ENCODE results near the gene SLX9.
A peak's percentile ranks its signal among the peaks of the same experiment; 100 is the strongest.

Gene SLX9

GRCh38 chr21:44947930-44948331 is 8.1 kb downstream of the SLX9 start:
- no peak for DNase-seq

GRCh38 chr21:44948426-44949120 is 8.7 kb downstream of the SLX9 start:
- no peak for DNase-seq

DNA sequence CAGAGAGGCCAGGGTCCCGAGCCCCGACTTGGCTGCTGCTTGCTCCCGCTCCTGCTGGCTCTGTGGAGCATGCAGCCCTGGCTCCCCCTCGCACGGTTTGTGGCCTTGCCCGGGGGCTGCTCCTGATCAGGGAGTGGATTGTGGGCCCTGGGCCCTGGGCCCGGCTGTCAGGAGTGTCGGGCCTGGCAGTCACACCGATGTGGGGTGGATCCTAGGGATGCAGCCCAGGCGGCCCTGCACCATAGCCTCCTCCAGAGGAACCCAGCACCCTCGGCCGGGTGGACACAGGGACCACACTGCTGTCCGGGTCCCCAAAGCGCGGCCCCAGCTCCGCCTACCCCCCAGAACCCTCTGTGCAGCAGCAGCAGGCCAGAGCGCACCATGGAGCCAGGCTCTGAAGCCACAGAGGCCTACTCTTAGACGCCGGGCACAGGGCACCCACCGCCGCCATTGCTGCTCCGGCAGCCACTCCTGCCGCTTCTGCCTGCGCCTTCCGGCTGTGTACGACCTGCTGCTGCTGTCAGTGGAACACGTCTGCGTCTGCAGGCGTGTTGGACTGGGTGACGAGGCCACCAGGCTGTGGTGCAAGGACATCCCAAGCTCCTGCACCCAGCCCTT is 9.4 kb downstream of the SLX9 start:
- DNase-seq, result no peak

DNA sequence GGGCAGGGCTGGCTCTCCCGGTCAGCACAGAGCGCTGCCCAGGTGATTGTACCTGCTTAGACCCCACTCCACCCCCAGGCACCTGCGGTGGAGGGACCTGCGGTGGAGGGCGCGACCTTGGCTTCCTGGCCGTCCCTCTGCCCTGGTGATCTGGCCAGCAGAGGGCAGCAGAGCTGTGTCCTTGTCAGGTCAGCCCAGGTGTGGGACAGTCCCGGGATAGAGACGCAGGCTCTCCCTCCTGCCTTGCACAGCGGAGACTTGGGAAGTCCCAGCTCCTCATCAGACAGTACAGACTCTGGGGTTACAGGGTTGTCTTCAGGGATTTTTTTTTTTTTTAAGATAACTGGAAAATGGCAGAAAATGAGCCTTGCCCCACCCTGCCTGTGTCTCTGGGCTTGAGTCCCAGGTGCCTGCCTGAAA is 10.0 kb downstream of the SLX9 start:
- peak; percentile 65 for DNase-seq

DNA sequence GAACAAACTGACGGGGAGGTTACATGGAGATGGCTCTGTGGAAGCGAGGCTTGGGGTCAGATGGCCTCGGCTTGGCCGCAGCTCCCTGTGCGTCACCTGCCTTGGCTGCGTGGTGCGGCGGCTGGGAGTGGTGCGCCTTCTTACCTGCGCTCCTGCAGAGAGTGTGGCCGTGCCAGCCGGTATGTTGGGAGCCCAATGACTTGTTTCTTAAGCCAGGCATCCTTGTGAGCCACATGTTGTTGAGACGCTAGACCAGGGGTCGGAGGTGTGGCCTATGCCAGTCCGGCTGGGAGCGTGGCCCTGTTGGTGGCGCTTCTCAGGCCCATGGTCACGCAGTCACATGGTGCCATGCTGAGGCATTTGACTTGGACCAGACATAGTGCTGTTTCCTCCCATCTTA is 10.5 kb downstream of the SLX9 start:
- DNase-seq, result no peak

GRCh38 chr21:44951186-44951915 is 11.5 kb downstream of the SLX9 start:
- DNase-seq, result no peak

DNA sequence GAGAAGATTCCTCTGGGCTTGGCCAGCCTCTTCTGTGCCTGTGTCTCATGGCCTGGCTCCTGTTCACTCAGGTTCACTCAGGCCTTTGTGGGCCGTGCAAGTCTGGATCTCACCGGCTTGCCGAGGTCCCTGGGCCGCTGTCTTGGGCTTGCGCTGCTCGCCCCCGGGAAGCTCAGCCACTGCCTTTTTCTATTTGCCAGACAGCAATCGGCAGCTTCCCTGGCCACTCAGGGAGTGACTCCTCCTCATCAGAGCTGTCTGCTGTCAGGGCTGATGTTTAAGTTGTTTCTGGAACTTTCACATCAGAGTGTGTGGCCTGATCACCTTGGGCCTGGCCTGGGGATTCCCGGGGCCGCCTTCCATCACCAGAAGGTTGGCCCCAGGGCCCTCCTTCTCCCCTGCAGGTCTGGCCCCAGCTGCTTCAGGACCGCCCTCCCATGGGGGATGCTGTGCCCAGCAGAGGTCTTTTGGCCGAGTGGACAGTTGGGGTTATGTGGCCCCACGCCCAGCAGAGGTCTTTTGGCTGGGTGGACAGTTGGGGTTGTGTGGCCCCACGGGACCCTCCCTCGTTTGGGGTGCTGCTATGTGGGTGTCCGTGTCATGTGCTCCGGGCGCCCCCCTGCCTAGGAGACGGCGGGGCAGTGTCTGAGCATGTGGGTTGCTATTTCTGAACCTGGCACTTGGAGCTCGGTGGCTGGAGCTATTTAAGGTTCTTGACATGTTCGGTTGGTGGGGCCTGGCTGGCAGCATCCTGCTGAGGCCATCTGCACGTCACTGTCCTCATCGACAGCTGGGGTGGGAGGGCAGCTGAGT is 12.5 kb downstream of the SLX9 start:
- no peak for DNase-seq

DNA sequence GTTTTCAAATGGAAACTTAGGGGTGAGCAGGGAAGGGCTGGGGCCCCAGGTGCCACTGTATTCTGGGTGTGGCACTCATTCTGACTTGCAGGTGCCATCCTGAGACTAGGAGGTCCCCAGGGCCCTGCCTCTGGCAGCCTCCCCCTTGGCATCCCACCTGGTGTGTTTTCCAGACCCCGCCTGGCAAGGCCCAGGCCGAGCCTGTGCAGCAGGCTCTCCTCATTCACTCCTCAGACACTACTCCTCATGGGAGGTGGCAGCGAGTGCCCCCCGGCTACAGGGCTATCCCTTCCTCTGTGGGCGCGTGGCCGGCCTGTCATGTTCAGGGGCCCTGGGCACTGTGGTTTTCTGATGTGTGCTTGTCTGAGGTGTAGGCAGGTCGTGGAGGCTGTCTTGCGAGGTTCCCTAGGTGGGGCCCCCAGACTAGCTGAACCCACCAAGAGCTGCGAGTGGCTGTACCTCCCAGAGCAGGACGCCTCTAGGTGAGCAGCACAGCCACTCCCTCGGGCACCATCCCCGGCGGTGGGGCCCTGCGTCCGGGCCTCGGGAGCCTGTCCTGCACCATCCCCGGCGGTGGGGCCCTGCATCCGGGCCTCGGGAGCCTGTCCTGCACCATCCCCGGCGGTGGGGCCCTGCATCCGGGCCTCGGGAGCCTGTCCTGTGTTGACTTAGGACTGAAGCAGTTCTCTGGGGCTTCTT is 13.2 kb downstream of the SLX9 start:
- DNase-seq, result no peak

GRCh38 chr21:44953628-44954021 is 13.8 kb downstream of the SLX9 start:
- no peak for DNase-seq

DNA sequence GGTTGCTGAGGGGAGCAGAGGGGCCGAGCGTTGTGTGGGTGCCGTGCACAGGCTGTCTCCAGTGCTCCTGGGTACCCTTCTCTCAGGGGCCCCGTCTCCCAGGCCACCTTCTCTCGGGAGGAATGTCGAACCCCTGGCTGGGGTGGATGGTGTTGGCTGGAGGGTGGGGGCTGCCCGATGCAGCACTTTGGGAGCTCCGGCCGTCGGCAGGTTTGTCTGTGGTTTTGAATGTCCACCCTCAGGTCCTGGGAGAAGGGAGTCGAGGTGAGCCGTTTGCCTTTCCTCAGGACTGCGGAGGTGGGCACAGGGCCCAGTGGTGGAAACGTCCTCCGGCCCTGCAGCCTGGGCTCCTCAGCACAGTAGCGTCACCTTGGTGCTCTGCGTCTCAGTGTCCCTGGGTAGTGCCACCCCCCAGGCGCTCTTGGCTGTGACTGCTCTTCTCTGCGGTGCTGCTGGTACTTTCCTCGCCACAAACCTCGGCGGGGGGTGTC is 14.5 kb downstream of the SLX9 start:
- DNase-seq, result no peak

GRCh38 chr21:44955141-44955797 is 15.4 kb downstream of the SLX9 start:
- peak; percentile 31 for DNase-seq

GRCh38 chr21:44955798-44956175 is 16.0 kb downstream of the SLX9 start:
- DNase-seq, result no peak

DNA sequence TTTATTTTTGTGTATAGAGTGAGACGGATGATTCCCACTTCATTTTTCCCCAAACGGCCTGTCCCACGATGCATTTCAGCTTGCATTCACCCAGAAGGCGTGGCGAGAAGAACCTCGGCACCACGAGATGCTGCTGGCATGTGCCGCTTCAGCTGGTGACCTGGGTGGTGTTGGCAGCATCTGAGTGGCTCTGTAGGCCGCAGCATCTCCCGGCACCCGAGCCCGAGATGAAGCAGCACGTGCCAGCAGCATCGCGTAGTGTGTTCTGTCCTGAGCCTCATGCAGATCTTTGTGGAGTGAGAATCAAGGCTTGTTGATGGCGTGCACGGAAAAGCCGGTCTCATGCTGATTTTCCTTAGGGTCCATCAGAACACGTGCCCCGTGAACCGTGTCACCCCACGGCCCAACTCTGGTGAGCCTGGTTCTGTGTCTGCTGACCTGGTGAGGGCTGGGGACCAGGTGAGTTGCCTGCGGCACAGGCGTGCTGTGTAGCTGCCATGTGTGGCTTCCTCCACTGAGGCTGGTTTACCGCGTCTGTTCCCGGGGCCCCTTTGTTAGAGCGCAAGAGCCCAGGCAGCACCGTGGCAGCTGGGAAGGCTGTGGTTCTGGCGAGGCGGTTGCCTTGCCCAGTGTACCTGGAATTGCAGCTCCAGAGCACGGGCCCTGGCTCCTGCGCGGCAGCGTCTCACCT is 16.7 kb downstream of the SLX9 start:
- DNase-seq, result no peak

DNA sequence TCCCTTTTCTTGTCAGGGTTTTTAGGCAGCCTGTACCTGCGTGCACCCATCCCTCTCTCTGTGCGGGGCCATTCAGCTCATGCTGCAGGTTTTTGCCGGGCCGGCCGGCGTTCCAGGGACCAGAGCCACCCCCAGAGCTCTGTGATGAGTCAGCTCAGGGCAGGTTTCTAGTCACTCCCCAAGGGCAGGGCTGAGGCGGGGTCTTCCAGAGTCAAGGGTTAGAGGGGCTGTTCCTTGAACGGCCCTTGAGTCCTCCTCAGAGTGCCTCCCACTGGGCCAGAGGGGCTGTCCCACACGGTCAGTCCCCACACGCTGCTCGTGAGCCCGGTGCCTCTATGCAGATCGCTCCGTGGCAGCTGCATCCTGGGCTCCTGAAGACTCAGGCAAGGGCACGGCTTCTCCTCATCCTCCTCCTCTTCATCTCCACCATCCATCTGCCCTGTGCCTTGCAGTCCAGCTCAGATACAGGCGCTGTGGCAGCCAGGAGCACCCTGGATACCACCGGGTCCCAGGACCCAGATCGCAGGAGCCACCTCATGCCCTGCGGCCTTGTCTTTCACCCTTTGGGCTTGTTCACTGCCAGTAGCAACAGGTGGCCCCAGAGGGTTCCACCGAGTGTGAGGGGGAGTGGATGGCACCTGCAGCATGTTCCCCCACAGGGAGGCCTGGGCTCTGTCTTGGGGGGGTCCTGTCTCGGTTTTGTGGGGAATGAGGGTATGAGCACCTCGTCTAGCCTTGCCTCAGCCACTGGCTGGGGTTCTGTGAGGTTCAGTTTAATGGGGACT is 17.4 kb downstream of the SLX9 start:
- DNase-seq, result no peak

DNA sequence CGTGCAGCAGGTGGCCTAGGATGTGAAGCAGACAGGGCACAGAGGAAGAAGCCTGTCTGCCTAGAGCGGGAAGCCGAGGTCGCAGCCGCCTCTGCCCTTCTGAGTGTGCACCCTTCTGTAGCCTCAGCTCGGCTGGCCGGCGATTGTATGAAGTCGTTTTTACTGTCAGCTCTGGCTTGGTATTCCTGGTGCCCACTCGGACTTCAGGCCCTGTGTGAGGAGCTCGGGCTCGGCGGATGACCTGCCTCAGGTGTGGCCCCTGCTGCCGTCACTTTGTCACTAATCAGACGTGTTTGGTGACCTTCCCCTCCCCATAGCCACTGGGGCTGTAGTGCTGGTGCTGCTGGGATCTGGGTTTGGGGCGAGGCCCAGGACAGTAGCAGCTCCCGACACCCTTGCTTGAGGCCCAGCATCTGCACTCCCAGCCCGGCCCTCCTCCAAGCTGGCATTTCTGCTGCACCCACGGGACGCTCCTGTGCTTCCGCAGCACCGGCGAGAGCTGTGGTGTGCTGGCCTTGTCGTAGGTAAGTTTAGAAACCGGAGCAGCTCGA is 18.1 kb downstream of the SLX9 start:
- DNase-seq, result no peak

DNA sequence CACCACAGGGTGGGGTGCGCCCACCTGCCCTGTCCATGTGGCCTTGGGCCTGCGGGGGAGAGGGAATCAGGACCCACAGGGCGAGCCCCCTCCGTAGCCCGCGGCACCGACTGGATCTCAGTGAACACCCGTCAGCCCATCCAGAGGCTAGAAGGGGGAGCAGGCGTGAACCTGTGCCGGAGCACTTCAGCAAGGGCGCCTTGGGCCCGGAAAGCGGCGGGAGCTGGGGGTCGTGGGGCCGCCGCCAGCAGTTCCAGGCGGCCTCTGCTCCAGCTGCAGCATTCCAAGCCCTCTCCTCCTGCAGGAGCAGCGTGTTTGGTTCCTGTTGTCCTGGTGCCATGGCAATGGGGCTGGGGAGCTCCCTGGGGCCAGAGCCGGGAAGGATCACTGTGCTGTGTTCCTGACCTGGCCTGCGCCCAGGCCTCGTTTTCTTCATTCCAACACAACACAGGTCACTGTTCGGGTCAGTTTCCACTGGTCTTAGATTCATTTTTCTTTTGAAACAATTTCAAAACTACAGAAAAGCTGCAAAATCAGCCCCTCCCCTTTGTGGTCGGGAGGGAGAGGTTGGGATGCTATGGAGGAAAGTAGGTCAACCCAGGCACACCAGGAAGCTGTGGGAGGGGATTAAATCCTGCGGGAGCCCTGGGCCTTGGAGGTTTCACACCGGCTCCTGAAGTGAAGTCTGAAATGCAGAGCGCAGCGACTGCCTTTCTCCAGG is 18.8 kb downstream of the SLX9 start:
- DNase-seq, result peak; percentile 76

DNA sequence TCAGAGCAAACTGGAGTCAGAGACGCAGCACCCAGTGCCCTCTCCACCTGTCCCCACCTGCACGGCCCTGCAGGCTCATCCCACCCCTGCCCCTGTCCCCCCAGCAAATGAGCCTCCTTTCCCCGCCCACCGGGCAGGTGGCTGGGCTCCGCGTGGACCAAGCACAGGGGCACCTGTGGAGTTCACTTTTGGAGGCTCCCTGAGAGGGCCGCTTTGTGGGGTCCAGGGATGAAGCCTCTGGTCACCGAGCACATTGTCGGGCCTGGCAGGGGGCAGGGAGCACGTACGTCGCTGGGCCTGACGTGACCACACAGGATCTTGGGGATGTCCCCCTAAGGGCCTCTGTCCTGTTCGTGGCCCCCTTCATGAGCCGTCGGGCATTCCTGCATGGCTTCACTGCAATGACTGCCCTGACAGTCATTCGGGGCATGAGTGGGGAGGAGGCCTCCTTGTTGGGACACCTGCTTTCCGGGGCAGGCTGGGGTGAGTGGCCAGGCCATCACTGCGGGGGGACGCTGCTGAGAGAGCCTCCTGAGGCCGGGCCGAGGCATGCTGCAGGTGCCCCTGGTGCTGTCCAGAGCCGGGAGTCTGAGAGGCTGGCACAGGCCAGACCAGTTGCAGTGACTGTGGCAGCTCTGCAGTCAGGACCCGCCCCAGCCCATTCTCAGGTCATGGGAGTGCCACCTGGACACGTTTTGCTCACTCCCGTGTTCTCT is 19.7 kb downstream of the SLX9 start:
- DNase-seq, result no peak
